ENCODE results near the gene S100A10.
A peak's percentile ranks its signal among the peaks of the same experiment; 100 is the strongest.

The S100A10 gene

DNA sequence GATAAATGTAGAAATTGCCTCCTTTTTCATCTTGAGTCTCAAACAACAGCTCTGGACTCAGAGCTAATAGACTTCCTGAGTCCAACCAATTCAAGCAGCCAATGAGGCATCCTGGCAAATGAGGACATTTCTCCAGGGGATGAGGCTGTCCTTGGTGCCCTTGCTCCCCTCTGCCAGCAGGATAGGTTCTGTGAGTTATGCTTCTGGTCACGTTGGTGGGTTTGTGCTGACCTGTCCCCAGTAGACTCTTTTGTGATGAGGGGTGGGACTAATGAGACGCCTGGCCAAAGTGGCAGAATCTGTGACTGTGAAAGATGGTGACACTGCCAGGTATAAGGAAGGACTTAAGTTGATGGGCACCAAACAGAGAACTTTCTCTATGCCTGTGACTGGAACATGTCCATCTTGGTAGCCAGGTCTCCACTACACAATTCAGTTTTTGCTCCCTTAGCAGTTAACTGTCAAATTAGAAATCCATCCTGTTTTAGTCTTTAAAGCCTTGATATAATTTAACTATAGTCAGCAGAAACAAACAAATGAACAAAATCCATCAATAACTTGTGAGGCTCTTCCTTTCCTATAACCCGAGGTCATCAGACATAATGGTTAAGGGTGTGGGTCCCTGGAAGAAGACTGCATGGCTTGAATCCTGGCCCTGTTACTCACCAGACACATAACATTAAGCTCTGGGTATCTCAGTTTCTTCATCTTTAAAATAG lies 48.6 kb downstream of the S100A10 start:
- Histone ChIP-seq H3K27ac (peak overlapping the region; percentile 12 to 88 (median 70)), H3K4me3 (no peak overlapping the region)

GRCh38 chr1:151944126-151944856 lies 49.4 kb downstream of the S100A10 start:
- H3K4me3 ChIP-seq, result no peak overlapping the region
- H3K27ac ChIP-seq, result peak overlapping the region in 16 of 21 experiments; percentile 12 to 88 (median 79)

- Histone ChIP-seq H3K27ac (peak overlapping the region in 6 of 21 experiments; percentile 75 to 88 (median 82)), H3K4me3 (no peak overlapping the region)
These were observed 50.1 kb downstream of the S100A10 start for GRCh38 chr1:151943591-151943990.

DNA sequence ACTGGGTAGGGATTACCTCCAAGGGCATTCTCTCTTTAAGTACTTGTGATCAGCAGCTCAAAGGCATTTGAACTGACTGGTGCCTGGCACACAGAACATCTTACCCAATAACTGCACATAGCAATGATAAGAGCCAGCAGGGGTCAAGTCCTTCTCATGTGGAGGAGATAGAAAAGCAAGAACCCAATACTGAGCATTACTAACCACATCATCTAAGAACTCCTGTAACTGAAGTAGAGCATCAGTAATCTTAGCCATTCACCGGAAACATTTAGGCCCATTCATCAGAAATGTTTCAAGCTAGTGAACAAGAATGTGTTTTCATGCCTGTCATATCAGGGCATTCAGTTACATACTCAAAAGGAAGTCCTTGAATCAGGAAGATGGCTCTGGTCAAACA lies 50.8 kb downstream of the S100A10 start:
- Histone ChIP-seq H3K4me3 (no peak overlapping the region), H3K27ac (peak overlapping the region in 2 of 21 experiments; percentile 81 to 88)

- H3K27ac ChIP-seq, result peak overlapping the region in 12 of 21 experiments; percentile 44 to 88 (median 63)
- no peak overlapping the region for H3K4me3 ChIP-seq
These were observed 53.1 kb downstream of the S100A10 start for GRCh38 chr1:151940541-151940940.

GRCh38 chr1:151939779-151940178 lies 53.9 kb downstream of the S100A10 start:
- Histone ChIP-seq H3K4me3 (no peak overlapping the region), H3K27ac (peak overlapping the region in 1 of 21 experiments; percentile 2)

GRCh38 chr1:151939141-151939540 lies 54.5 kb downstream of the S100A10 start:
- H3K27ac ChIP-seq, result no peak overlapping the region
- H3K4me3 ChIP-seq, result no peak overlapping the region

DNA sequence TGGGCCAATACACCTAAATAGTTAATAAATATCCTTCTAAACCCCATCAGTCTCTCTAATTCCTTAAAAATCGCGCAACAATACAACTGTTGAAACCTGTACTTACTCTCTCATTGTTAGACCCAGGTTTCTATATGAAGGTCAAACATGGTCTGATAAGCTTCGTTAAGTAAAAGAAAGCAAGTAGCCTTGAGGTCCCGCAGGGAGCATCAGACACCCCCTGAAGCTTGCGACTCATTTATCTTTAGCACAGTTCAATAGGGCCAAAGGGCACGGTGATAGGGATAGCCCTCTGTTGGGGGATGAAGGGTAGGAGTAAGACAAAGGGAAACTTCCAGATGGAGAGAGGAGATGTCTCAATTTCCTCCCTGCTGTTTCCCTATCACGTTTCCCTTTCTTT lies 57.0 kb downstream of the S100A10 start:
- Histone ChIP-seq H3K4me3 (no peak overlapping the region), H3K27ac (no peak overlapping the region)

- no peak overlapping the region for H3K27ac ChIP-seq
- H3K4me3 ChIP-seq, result no peak overlapping the region
These were observed 57.6 kb downstream of the S100A10 start for GRCh38 chr1:151935894-151936602.

DNA sequence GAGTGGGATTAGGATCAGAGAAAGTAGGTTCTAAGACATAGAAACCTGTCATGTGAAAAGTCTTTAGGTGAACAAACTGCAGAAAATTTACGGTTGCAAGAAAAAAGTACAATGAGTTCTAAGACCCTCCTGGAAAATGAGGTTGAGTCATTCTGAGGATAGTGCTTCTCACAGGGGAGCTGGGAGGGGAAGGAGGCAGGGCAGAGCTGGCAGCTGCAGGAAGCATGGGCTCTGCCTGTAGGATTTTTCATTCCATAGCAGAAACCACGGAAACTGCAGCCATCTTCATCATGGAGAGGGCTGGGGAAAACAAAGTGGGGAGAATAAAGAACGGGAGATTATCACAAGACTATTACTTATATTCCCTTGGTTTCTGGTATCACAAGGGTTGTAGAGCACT lies 58.5 kb downstream of the S100A10 start:
- no peak overlapping the region for H3K4me3 ChIP-seq
- no peak overlapping the region for H3K27ac ChIP-seq

DNA sequence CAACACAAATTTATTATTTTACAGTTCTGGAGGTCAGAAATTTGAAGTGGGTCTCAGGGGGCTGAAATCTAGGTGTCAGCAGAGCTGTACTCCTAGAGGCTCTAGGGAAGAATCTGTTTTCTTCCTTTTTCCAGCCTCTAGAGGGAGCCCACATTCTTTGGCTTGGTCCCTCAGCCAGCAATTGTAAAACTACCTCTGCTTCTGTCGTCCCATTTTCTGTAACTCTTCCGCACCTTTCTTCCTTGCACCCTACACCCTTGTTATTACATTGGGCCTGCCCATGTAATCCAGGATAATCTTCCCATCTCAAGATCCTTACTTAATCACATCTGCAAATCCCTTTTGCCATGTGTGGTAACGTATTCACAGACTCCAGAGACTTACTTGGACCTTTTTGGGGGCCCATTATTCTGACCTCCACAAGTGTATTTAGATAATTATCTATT lies 59.6 kb downstream of the S100A10 start:
- Histone ChIP-seq H3K27ac (no peak overlapping the region), H3K4me3 (no peak overlapping the region)
